ENCODE data around the gene ZBTB48.
"Not testable (repeated sequence)": the region's sequence is repeated elsewhere in the genome, so short reads cannot be mapped to it uniquely, and the experiment has no call there.

Gene ZBTB48

GRCh38 chr1:6591222-6591621, 11.4 kb downstream of the ZBTB48 start:
- no peak for DNase-seq (ENCODE audit: low spot score)

GRCh38 chr1:6591644-6592043, 11.8 kb downstream of the ZBTB48 start:
- DNase-seq (ENCODE audit: low spot score) = no peak

GRCh38 chr1:6592441-6592840, 12.6 kb downstream of the ZBTB48 start:
- DNase-seq (ENCODE audit: low spot score) = no peak

DNA sequence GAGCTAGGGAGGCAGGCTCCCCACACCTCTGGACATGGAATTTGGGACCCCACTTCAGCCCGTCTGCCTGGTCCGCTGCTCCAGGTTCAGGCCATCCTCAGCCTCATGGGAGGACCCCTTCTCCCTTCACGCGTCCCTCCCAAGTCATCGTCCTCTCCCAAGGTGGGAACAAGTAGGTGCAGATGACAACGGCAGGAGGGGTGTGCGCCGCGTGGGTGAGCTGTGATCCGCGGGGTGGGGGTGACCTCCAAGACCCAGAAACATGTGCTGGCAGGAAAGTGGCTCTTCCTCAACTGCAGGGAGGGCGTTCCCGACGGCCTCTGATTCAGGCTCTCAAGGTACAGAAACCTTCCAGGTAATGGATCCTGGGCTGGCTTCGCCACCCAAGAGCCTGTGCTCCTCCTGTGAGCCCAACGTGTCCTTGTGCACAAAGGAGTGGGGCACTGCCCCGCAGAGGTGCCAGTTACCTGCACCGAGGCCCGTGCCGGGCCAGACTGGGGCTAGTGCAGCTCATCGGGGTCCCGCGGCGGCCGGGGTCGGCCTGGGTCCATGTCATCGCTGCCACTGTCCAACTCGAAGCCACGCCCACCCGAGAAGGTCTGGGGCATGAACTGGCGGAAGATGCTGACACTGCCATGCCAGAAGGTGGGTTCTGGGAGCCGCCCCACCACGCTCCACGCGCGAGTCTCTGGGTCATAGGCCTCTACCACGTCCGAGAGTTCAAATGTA, 13.2 kb downstream of the ZBTB48 start:
- no peak for DNase-seq (ENCODE audit: low spot score)

DNA sequence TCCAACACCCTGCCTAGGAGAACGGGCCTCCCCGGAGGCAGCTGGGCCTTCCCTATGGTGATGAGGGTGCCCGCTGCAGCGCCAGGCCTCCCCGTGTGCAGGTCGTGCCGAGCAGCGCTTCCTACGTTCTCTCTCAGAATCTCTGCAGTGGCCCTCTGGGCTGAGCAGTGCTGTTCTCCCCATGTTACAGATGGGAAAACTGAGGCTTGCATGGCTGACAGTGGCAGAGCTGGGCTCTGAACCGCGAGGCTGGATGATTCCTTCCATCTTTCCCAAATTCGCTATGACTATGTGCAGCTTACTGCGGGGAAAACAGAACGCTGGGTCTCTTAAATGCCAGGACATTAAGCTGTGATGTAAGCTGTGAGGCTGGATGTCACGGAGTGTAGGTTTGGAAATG, 14.0 kb downstream of the ZBTB48 start:
- no peak for DNase-seq (ENCODE audit: low spot score)

- no peak for DNase-seq (ENCODE audit: low spot score)
These were observed 15.4 kb downstream of the ZBTB48 start for GRCh38 chr1:6594977-6595740.

- no peak for DNase-seq (ENCODE audit: low spot score)
These were observed 16.6 kb downstream of the ZBTB48 start for GRCh38 chr1:6596351-6596750.

GRCh38 chr1:6596886-6597776, 17.3 kb downstream of the ZBTB48 start:
- no peak for DNase-seq (ENCODE audit: low spot score)

GRCh38 chr1:6597777-6598131, 18.0 kb downstream of the ZBTB48 start:
- no peak for DNase-seq (ENCODE audit: low spot score)

DNA sequence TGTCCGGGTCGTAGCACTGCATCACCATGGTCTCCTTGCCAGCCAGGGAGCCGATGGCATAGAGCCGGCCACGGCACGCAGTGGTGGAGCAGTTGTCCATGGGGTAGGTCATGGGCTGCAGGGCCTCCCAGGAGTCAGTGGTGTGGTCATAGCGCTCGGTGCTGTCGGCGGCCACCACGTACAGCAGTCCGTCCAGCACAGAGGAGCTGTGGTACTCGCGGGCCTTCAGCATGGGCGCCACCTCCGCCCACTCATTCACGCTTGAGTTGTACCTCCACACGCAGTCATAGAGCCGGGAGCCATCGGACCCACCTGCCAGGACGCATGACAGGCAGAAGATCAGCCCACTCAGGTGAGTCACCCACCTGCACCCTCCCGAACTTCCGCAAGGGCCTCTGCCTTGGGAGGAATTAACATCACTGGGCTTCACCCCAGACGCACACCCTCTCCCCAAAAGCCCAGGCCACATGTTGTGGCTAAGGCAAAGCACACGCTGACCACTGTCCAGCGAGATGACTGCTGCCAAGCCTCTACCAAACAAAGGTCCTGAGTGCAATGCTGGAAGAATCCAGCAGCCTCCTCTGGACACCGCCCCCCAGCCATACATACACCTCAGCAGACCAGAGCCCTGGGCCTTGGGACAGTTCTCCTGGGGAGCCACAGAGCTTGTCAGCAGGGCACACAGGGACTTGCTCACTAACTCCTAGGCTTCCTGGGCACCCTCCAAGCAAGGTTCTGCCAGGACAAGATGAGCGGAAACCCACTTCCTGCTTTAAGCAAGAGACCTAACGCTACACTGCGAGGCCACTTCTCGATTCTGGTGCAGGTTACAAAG, 19.6 kb downstream of the ZBTB48 start:
- DNase-seq (ENCODE audit: low spot score) = no peak

GRCh38 chr1:6599991-6600390, 20.2 kb downstream of the ZBTB48 start:
- DNase-seq (ENCODE audit: low spot score) = not testable (repeated sequence)

GRCh38 chr1:6600410-6601048, 20.7 kb downstream of the ZBTB48 start:
- DNase-seq (ENCODE audit: low spot score) = no peak

GRCh38 chr1:6601049-6601922, 21.5 kb downstream of the ZBTB48 start:
- DNase-seq (ENCODE audit: low spot score) = peak; percentile 86

- peak; percentile 24 for DNase-seq (ENCODE audit: low spot score)
These were observed 22.3 kb downstream of the ZBTB48 start for GRCh38 chr1:6601923-6602668.

- peak; percentile 83 for DNase-seq (ENCODE audit: low spot score)
These were observed 23.0 kb downstream of the ZBTB48 start, which contains the start of gene KLHL21 for GRCh38 chr1:6602669-6603237. Gene KLHL21 (minus strand): TSS chr1:6602869. CDS start chr1:6602817, 52 bp downstream.

GRCh38 chr1:6603238-6603914, 23.6 kb downstream of the ZBTB48 start:
- peak; percentile 70 for DNase-seq (ENCODE audit: low spot score)

DNA sequence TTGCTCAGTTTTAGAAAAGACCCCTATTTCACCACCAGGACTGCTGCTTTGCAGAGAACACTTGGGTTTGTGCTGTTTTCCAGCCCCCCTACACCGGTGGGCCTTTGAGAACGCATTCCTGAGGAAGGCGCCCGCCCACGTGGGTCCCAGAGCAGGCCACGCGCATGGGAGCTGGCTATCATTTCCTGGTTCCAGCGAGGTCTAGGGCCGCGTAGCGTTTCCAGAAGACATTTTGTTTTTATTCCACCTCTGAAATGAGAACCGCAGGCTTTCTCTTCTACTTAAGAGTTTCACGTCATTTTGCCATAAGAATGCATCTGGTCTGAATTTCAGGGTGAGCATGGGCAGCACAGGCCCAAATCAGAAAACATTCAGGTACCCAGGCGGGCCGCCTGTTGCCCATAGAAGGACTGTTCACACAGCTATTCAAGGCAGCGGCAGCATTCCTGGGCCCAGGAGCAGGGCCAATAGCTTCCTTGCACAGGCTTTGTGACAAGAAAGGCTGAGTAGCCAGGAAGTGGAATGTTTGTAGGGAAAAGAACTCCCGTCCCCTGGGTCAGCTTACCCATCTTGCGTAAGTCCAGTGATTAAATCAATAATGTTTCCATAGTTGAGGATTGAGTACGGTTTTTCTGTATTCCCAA, 24.2 kb downstream of the ZBTB48 start:
- DNase-seq (ENCODE audit: low spot score) = peak; percentile 53

All from kidney capillary endothelial cell (primary cell).